K562 (cell line): ENCODE results near the gene LBHD1. TPM values are rescaled to one million over a fixed set of nuclear protein-coding genes. Genes with fewer than 3 reads are reported as not detected.

Experiments used
- ATAC-seq: fragments of 200-7000 bp; cut with Tn5 transposase; 3 replicates; pipeline ENCODE4 v1.9.1; 2020; ENCODE audit warnings: moderate library complexity
- BruUV-seq: library from RNA; stranded (reverse); fragments of 400-500 nt; replicated peaks from 2 replicates; lab custom pipeline; 2021; lab: Mats Ljungman, UMichigan
- CTCF ChIA-PET: fragments of 300-600 bp; formaldehyde crosslinking; extraction: SDS; loops from one replicate; lab custom pipeline; 2021; ENCODE audit warnings: low intra/inter-chr PET ratio; lab: Yijun Ruan, JAX
- POLR2A ChIA-PET: fragments of 300-600, 350-650 bp; sonication (Branson Sonifier 250); formaldehyde crosslinking; extraction: SDS; loops from one replicate; lab custom pipeline; 2021; ENCODE audit warnings: antibody characterized with exemption, inconsistent platforms; lab: Yijun Ruan, JAX
- DNase-seq, 4 experiments: peaks; one replicate each; pipeline versions ENCODE4 v3.0.0 to v3.0.0-alpha.2; 2011 to 2018; ENCODE audit warnings: low spot score in 3 of 4, mixed read lengths in 3 of 4; ENCODE audit errors: extremely low read depth in 1 of 4
- FAIRE-seq: peaks from 2 replicates; lab custom pipeline; 2011; peaks lifted over from hg19 to GRCh38; lab: Jason Lieb, UNC
- H2AFZ ChIP-seq: 2 replicates; pipeline ENCODE4 v1.6.0; 2011; ENCODE audit warnings: low read depth, low read length, control low read depth, inconsistent platforms
- H3K27ac ChIP-seq: fragments of 200-600 bp; 3 replicates; pipeline ENCODE4 v1.8.0; 2011; ENCODE audit warnings: low read depth, mild to moderate bottlenecking, control low read depth, inconsistent platforms, low read length, moderate library complexity, mixed read lengths; ENCODE audit errors: extremely low read depth
- H3K27me3 ChIP-seq, 2 experiments: fragments of 300-600 bp in 1 of 2; 2 replicates in 1 of 2; 3 replicates in 1 of 2; pipeline versions ENCODE4 v1.6.0 to v1.8.0; 2011; ENCODE audit warnings: inconsistent platforms in 2 of 2, low read length in 2 of 2, mild to moderate bottlenecking in 1 of 2, mixed read lengths in 1 of 2, moderate library complexity in 1 of 2; ENCODE audit not compliant: control insufficient read depth in 2 of 2, insufficient read depth in 2 of 2
- H3K36me3 ChIP-seq: fragments of 300-600 bp; 3 replicates; pipeline ENCODE4 v1.8.0; 2011; ENCODE audit warnings: mild to moderate bottlenecking, low read length, inconsistent platforms; ENCODE audit not compliant: control insufficient read depth, insufficient read depth
- H3K4me1 ChIP-seq, 2 experiments: fragments of 200-600 bp in 1 of 2; replicated peaks in 1 of 2; 2 replicates in 1 of 2; 3 replicates in 1 of 2; pipeline versions ENCODE4 v1.5.1 to v1.8.0; 2011; ENCODE audit warnings: inconsistent platforms in 2 of 2, low read length in 2 of 2, mild to moderate bottlenecking in 1 of 2, mixed read lengths in 1 of 2, moderate library complexity in 1 of 2; ENCODE audit not compliant: control insufficient read depth in 2 of 2, insufficient read depth in 2 of 2
- H3K4me2 ChIP-seq: 2 replicates; pipeline ENCODE4 v1.6.1; 2011; ENCODE audit warnings: low read length, control low read depth, inconsistent platforms, mixed read lengths; ENCODE audit not compliant: insufficient read depth
- H3K4me3 ChIP-seq: fragments of 200-600 bp; sonication (generic), shearing (Covaris generic); 2 replicates; pipeline ENCODE4 v1.5.1; 2016; ENCODE audit warnings: control low read depth, inconsistent platforms
- H3K79me2 ChIP-seq: fragments of 200-600 bp; 3 replicates; pipeline ENCODE4 v1.8.0; 2011; ENCODE audit warnings: low read length, inconsistent platforms; ENCODE audit not compliant: control insufficient read depth, insufficient read depth
- H3K9ac ChIP-seq, 2 experiments: 2 replicates each; pipeline versions ENCODE4 v1.6.0 to v1.6.1; 2011; ENCODE audit warnings: low read depth in 2 of 2, low read length in 2 of 2, control low read depth in 1 of 2, inconsistent platforms in 1 of 2, mild to moderate bottlenecking in 1 of 2, mixed read lengths in 1 of 2; ENCODE audit not compliant: insufficient read depth in 1 of 2
- H3K9me1 ChIP-seq: one replicate; pipeline ENCODE4 v1.6.0; 2011; ENCODE audit warnings: inconsistent platforms, mild to moderate bottlenecking, low read length, moderate library complexity; ENCODE audit not compliant: control insufficient read depth, insufficient read depth
- H3K9me3 ChIP-seq: replicated peaks from 2 replicates; pipeline ENCODE4 v1.5.1; 2011; ENCODE audit warnings: low read depth, low read length, inconsistent platforms; ENCODE audit not compliant: control insufficient read depth, insufficient read depth
- H4K20me1 ChIP-seq: replicated peaks from 2 replicates; pipeline ENCODE4 v1.6.1; 2011; ENCODE audit warnings: low read length, inconsistent platforms, mixed read lengths; ENCODE audit not compliant: control insufficient read depth, insufficient read depth
- POLR2G ChIP-seq: fragments of 200-400 bp; formaldehyde crosslinking; IDR thresholded peaks from 2 replicates; pipeline ENCODE4 v1.6.1; 2017; ENCODE audit warnings: low read depth, mild to moderate bottlenecking, antibody characterized with exemption, low read length, moderate library complexity
- RAD21 ChIP-seq, 2 experiments: fragments of 250-450 bp in 1 of 2; fragments of 450-650 bp in 1 of 2; sonication (Bioruptor Pico) in 1 of 2; formaldehyde crosslinking in 1 of 2; IDR thresholded peaks in 1 of 2; conservative IDR thresholded peaks in 1 of 2; 2 replicates each; pipeline versions ENCODE4 v1.4.0 to v1.8.0; 2020 to 2022; ENCODE audit warnings: mild to moderate bottlenecking in 2 of 2, moderate library complexity in 1 of 2
- RBFOX2 ChIP-seq: fragments of 200-400 bp; formaldehyde crosslinking; IDR thresholded peaks from 2 replicates; pipeline ENCODE4 v1.6.1; 2017; ENCODE audit warnings: low read depth, mild to moderate bottlenecking, low read length, moderate library complexity
- SMC3 ChIP-seq: conservative IDR thresholded peaks from 2 replicates; pipeline ENCODE4 v1.6.1; 2011; ENCODE audit warnings: low read depth, low read length, improper control_type of control experiment; ENCODE audit not compliant: insufficient read depth
- ZBTB7A ChIP-seq: IDR thresholded peaks from 2 replicates; pipeline ENCODE4 v1.6.1; 2011; ENCODE audit warnings: low read depth, mild to moderate bottlenecking, low read length, moderate library complexity, borderline replicate concordance; ENCODE audit not compliant: control insufficient read depth
- ZNF165 ChIP-seq: fragments of 250-450 bp; sonication (Bioruptor Pico); IDR thresholded peaks from 2 replicates; pipeline ENCODE4 v1.4.0; 2020; ENCODE audit warnings: borderline replicate concordance
- WGBS: fragments of 100-300 bp; shearing (Covaris generic); methylation state at CpG from one replicate; pipeline ENCODE4 v1.1.6; 2016; ENCODE audit warnings: low coverage, mixed read lengths; ENCODE audit not compliant: insufficient coverage; ENCODE audit errors: missing lambda C conversion rate; 5-methylcytosine and 5-hydroxymethylcytosine counted together
- in situ Hi-C: fragments of 300-500 bp; cut with MboI; formaldehyde crosslinking; loops from 4 replicates; pipeline ENCODE4 v1.15.0; 2018; ENCODE audit warnings: inconsistent platforms, mixed read lengths
- intact Hi-C: fragments of 100-400 bp; cut with micrococcal nuclease; formaldehyde crosslinking; loops from 2 replicates; pipeline ENCODE4 v1.14.2; 2022
- polyA plus RNA-seq, 8 experiments: library from polyadenylated mRNA; depleted of rRNA in 4 of 8; stranded (reverse) in 5 of 8; unstranded in 3 of 8; fragments of >200 nt; fragmentation: Nextera tagmentation in 2 of 8; fragmentation: Illumina TruSeq in 1 of 8; extraction: Ambion mirVana in 2 of 8; extraction: Trizol in 1 of 8; gene quantifications; 2 replicates each; pipeline versions ENCODE4 v1.2.1 to v1.2.3, GENCODE V29; 2011 to 2014; ENCODE audit warnings: inconsistent platforms in 1 of 8, missing spikeins in 1 of 8
- total RNA-seq, 7 experiments: library from RNA; depleted of rRNA in 6 of 7; stranded (reverse); fragments of >200 nt in 6 of 7; fragmentation: Illumina TruSeq in 2 of 7; extraction: Trizol in 2 of 7; gene quantifications; 2 replicates each; pipeline versions ENCODE4 v1.2.1 to v1.2.3, GENCODE V29; 2011 to 2021; ENCODE audit warnings: low replicate concordance in 1 of 7
- TF ChIP-seq, protein P1 (sequence below): sonication (generic); formaldehyde crosslinking; IDR thresholded peaks from 2 replicates; pipeline ENCODE4 v1.8.0; 2022; ENCODE audit warnings: missing genetic modification reagents, mild to moderate bottlenecking, moderate library complexity, borderline replicate concordance
- TF ChIP-seq, protein P2 (sequence below): fragments of 250-450 bp; sonication (Bioruptor Pico); IDR thresholded peaks from 2 replicates; pipeline ENCODE4 v1.5.0; 2021
- TF ChIP-seq, protein P3 (sequence below), 3 experiments: IDR thresholded peaks in 2 of 3; conservative IDR thresholded peaks in 1 of 3; 2 replicates each; pipeline ENCODE4 v1.5.1; 2011 to 2012; ENCODE audit warnings: low read length in 3 of 3, mild to moderate bottlenecking in 3 of 3, control low read depth in 2 of 3, improper control_type of control experiment in 1 of 3, inconsistent platforms in 1 of 3, low read depth in 1 of 3, mixed read lengths in 1 of 3, moderate library complexity in 1 of 3; ENCODE audit not compliant: insufficient read depth in 2 of 3
- TF ChIP-seq, protein P4 (sequence below): conservative IDR thresholded peaks from 2 replicates; pipeline ENCODE4 v1.6.1; 2011; ENCODE audit warnings: low read depth, mild to moderate bottlenecking, low read length; ENCODE audit not compliant: control insufficient read depth
- TF ChIP-seq, protein P5 (sequence below): IDR thresholded peaks from 2 replicates; pipeline ENCODE4 v1.6.1; 2011; ENCODE audit warnings: borderline replicate concordance, low read depth, mild to moderate bottlenecking, moderate library complexity, low read length; ENCODE audit not compliant: insufficient read depth, poor library complexity, severe bottlenecking

Gene LBHD1
- total and polyA plus RNA-seq, 9 of the 15 experiments (the other 6 are each of a cell fraction or from before 2014, with no cell fraction given): 2.6 to 28.0 (median 12.5) TPM

DNA sequence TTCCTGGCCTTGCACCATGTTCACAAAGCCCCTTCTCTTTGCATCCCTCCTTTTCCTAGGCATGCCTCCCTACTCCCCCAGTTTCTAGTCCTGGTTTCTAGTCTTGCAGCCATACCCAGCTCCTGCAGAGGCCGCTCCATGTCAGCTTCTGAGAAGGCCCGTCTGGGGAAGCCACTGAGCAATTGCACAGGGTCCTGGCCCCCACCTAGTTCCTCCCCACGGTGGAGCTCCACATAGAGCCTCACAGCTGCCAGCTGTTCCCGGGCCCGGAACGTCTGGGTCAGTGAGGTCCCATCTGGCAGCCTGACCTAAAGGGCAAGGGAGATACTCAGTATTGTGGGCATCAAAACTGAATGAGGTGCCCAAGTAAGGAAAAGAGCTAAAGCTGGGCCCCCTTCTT lies 4.6 kb upstream of the LBHD1 start:
- DNase-seq (no peak), ATAC-seq (no peak), FAIRE-seq (no peak)
- ChIA-PET CTCF (no interaction called here), POLR2A (interaction anchor here (0.6 to 5.4 kb wide), 15 partner anchors 8 to 243 kb away, joined by 3 to 57 read pairs (median 3); partner anchors contain the start of genes C11orf98, CSKMT, HNRNPUL2 and LRRN4CL)
- Histone ChIP-seq H3K9me1 (no peaks in the 10 kb centered on the region), H3K79me2 (peaks cover 63% of the 10 kb centered on the region), H3K27ac (no peak overlapping the region), H3K27me3 (no peaks in the 10 kb centered on the region), H3K9ac (peak overlapping the region; percentile 77 to 85; a peak in 2 of 4 replicates), H3K36me3 (peaks cover 51% of the 10 kb centered on the region), H3K4me2 (peak overlapping the region; percentile 83; the same call in 1 of the 2 replicates), H4K20me1 (no peaks in the 10 kb centered on the region), H2AFZ (no peak overlapping the region), H3K4me1 (peaks cover 37 to 56% of the 10 kb centered on the region in 2 experiments; a peak in 4 of 5 replicates), H3K9me3 (no peaks in the 10 kb centered on the region), H3K4me3 (no peak overlapping the region)
- in situ Hi-C loops: no loop called here
- no TSS peak for BruUV-seq
- intact Hi-C loops: no loop called here
- 44% methylated on average over 6 of the region's 6 CpGs for WGBS
- TF ChIP-seq POLR2G: 0 out of 2 replicates have a peak, but pooled peaks have one; percentile 23
- TF ChIP-seq RAD21 (CRISPR knock-in tag; conservative IDR thresholded peaks at IDR 0.05 in 1 of 2, IDR thresholded peaks at IDR 0.05 in 1 of 2): peak in 1 of 2 experiments; percentile 22; a peak in 1 of 4 replicates
- TF ChIP-seq RBFOX2: peak; percentile 31; the same call in 1 of the 2 replicates
- TF ChIP-seq, protein P1, sequence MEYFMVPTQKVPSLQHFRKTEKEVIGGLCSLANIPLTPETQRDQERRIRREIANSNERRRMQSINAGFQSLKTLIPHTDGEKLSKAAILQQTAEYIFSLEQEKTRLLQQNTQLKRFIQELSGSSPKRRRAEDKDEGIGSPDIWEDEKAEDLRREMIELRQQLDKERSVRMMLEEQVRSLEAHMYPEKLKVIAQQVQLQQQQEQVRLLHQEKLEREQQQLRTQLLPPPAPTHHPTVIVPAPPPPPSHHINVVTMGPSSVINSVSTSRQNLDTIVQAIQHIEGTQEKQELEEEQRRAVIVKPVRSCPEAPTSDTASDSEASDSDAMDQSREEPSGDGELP (CRISPR knock-in tag): peak; percentile 52; the same call in 1 of the 2 replicates
- TF ChIP-seq, protein P2, sequence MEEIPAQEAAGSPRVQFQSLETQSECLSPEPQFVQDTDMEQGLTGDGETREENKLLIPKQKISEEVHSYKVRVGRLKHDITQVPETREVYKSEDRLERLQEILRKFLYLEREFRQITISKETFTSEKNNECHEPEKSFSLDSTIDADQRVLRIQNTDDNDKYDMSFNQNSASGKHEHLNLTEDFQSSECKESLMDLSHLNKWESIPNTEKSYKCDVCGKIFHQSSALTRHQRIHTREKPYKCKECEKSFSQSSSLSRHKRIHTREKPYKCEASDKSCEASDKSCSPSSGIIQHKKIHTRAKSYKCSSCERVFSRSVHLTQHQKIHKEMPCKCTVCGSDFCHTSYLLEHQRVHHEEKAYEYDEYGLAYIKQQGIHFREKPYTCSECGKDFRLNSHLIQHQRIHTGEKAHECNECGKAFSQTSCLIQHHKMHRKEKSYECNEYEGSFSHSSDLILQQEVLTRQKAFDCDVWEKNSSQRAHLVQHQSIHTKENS: no peak
- TF ChIP-seq, protein P3, sequence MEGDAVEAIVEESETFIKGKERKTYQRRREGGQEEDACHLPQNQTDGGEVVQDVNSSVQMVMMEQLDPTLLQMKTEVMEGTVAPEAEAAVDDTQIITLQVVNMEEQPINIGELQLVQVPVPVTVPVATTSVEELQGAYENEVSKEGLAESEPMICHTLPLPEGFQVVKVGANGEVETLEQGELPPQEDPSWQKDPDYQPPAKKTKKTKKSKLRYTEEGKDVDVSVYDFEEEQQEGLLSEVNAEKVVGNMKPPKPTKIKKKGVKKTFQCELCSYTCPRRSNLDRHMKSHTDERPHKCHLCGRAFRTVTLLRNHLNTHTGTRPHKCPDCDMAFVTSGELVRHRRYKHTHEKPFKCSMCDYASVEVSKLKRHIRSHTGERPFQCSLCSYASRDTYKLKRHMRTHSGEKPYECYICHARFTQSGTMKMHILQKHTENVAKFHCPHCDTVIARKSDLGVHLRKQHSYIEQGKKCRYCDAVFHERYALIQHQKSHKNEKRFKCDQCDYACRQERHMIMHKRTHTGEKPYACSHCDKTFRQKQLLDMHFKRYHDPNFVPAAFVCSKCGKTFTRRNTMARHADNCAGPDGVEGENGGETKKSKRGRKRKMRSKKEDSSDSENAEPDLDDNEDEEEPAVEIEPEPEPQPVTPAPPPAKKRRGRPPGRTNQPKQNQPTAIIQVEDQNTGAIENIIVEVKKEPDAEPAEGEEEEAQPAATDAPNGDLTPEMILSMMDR (IDR thresholded peaks at IDR 0.05 in 2 of 3, conservative IDR thresholded peaks at IDR 0.05 in 1 of 3; ENCODE audit: insufficient read depth in 2 of 3, low read depth in 1 of 3, low read length in 3 of 3): peak; percentile 39 to 49 (median 48); a peak in 4 of 6 replicates
- TF ChIP-seq, protein P4, sequence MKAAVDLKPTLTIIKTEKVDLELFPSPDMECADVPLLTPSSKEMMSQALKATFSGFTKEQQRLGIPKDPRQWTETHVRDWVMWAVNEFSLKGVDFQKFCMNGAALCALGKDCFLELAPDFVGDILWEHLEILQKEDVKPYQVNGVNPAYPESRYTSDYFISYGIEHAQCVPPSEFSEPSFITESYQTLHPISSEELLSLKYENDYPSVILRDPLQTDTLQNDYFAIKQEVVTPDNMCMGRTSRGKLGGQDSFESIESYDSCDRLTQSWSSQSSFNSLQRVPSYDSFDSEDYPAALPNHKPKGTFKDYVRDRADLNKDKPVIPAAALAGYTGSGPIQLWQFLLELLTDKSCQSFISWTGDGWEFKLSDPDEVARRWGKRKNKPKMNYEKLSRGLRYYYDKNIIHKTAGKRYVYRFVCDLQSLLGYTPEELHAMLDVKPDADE: no peak
- TF ChIP-seq SMC3: 0 out of 2 replicates have a peak, but pooled peaks have one; percentile 7
- TF ChIP-seq, protein P5, sequence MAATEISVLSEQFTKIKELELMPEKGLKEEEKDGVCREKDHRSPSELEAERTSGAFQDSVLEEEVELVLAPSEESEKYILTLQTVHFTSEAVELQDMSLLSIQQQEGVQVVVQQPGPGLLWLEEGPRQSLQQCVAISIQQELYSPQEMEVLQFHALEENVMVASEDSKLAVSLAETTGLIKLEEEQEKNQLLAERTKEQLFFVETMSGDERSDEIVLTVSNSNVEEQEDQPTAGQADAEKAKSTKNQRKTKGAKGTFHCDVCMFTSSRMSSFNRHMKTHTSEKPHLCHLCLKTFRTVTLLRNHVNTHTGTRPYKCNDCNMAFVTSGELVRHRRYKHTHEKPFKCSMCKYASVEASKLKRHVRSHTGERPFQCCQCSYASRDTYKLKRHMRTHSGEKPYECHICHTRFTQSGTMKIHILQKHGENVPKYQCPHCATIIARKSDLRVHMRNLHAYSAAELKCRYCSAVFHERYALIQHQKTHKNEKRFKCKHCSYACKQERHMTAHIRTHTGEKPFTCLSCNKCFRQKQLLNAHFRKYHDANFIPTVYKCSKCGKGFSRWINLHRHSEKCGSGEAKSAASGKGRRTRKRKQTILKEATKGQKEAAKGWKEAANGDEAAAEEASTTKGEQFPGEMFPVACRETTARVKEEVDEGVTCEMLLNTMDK: no peak
- TF ChIP-seq ZBTB7A: peak; percentile 67; the same call in 1 of the 2 replicates
- no peak for TF ChIP-seq ZNF165 (CRISPR knock-in tag)
